ENCODE results near the gene KRTAP10-1. TPM values are rescaled to one million over a fixed set of nuclear protein-coding genes. Genes with fewer than 3 reads are reported as not detected.
A peak's percentile ranks its signal among the peaks of the same experiment; 100 is the strongest.

KRTAP10-1 gene
- total RNA-seq, 1 experiment from 2014 or later, result not detected

GRCh38 chr21:44510109-44510507 lies 29.9 kb downstream of the KRTAP10-1 start:
- peak; percentile 24 for DNase-seq
- intact Hi-C loops (cut with micrococcal nuclease), result loop anchor here (1.0 to 2.0 kb wide), 2 partner anchors 233 to 283 kb away; no protein-coding TSS in a partner anchor
- ChIA-PET POLR2A (ENCODE audit: unreplicated experiment) (interaction anchor here (0.7 kb wide), 1 partner anchor 12 kb away, joined by 4 read pairs; no protein-coding TSS in a partner anchor), CTCF (interaction anchor here (0.9 to 2.6 kb wide), 3 partner anchors 22 to 283 kb away, joined by 4 to 20 read pairs (median 20); no protein-coding TSS in a partner anchor)
- H3K9me2 ChIP-seq (replicated peaks; ENCODE audit: low read length), result no peaks in the 10 kb centered on the region
- no peaks in the 10 kb centered on the region for H3K27me3 ChIP-seq (ENCODE audit: low read length)
- no TSS peak for BruUV-seq (replicated peaks)
- TF ChIP-seq EZH2 (IDR thresholded peaks at IDR 0.05; ENCODE audit: low read length, unreplicated experiment) (no peak), EZH2phosphoT487 (IDR thresholded peaks at IDR 0.05; ENCODE audit: borderline replicate concordance, low read length) (no peak)
- TF ChIP-seq, protein P1, sequence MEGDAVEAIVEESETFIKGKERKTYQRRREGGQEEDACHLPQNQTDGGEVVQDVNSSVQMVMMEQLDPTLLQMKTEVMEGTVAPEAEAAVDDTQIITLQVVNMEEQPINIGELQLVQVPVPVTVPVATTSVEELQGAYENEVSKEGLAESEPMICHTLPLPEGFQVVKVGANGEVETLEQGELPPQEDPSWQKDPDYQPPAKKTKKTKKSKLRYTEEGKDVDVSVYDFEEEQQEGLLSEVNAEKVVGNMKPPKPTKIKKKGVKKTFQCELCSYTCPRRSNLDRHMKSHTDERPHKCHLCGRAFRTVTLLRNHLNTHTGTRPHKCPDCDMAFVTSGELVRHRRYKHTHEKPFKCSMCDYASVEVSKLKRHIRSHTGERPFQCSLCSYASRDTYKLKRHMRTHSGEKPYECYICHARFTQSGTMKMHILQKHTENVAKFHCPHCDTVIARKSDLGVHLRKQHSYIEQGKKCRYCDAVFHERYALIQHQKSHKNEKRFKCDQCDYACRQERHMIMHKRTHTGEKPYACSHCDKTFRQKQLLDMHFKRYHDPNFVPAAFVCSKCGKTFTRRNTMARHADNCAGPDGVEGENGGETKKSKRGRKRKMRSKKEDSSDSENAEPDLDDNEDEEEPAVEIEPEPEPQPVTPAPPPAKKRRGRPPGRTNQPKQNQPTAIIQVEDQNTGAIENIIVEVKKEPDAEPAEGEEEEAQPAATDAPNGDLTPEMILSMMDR (conservative IDR thresholded peaks at IDR 0.05; ENCODE audit: low read depth, low read length), result no peak
- no peaks in the 10 kb centered on the region for H3K79me2 ChIP-seq (ENCODE audit: low read length)
- H3K36me3 ChIP-seq (ENCODE audit: low read depth, low read length), result no peaks in the 10 kb centered on the region
- no peaks in the 10 kb centered on the region for H3F3A ChIP-seq (ENCODE audit: low read length, unreplicated experiment)
- H3K27ac ChIP-seq (ENCODE audit: low read length), result no peak overlapping the region
- peaks cover 11% of the 10 kb centered on the region; the same call in 1 of the 2 replicates for H3K4me1 ChIP-seq (ENCODE audit: insufficient read depth, low read length)
- H3K9ac ChIP-seq (ENCODE audit: low read length), result no peak overlapping the region
- peak overlapping the region; percentile 71 for H3K4me3 ChIP-seq (ENCODE audit: low read length)
- H3K4me2 ChIP-seq (ENCODE audit: low read length), result peak overlapping the region; percentile 89
- no peaks in the 10 kb centered on the region for H3K9me3 ChIP-seq (ENCODE audit: low read length)
- ATAC-seq, result peak; percentile 8
- no peaks in the 10 kb centered on the region for H4K20me1 ChIP-seq (ENCODE audit: low read length)
- peak overlapping the region; percentile 85 for H2AFZ ChIP-seq (ENCODE audit: low read length)

GRCh38 chr21:44509539-44509938 lies 30.5 kb downstream of the KRTAP10-1 start:
- Histone ChIP-seq H3K27ac (ENCODE audit: low read length) (no peak overlapping the region), H3K9ac (ENCODE audit: low read length) (no peak overlapping the region), H3F3A (ENCODE audit: low read length, unreplicated experiment) (no peaks in the 10 kb centered on the region), H3K9me3 (ENCODE audit: low read length) (no peaks in the 10 kb centered on the region), H3K36me3 (ENCODE audit: low read depth, low read length) (no peaks in the 10 kb centered on the region), H4K20me1 (ENCODE audit: low read length) (no peaks in the 10 kb centered on the region), H3K27me3 (ENCODE audit: low read length) (no peaks in the 10 kb centered on the region), H3K4me1 (ENCODE audit: insufficient read depth, low read length) (peaks cover 11% of the 10 kb centered on the region; the same call in 1 of the 2 replicates), H2AFZ (ENCODE audit: low read length) (no peak overlapping the region), H3K79me2 (ENCODE audit: low read length) (no peaks in the 10 kb centered on the region), H3K4me2 (ENCODE audit: low read length) (peak overlapping the region; percentile 89), H3K4me3 (ENCODE audit: low read length) (no peak overlapping the region), H3K9me2 (replicated peaks; ENCODE audit: low read length) (no peaks in the 10 kb centered on the region)
- DNase-seq (peak; percentile 76), ATAC-seq (peak; percentile 81)
- no TSS peak for BruUV-seq (replicated peaks)
- TF ChIP-seq EZH2phosphoT487 (IDR thresholded peaks at IDR 0.05; ENCODE audit: borderline replicate concordance, low read length), result no peak
- TF ChIP-seq, protein P1 (conservative IDR thresholded peaks at IDR 0.05; ENCODE audit: low read depth, low read length), result peak; percentile 65
- TF ChIP-seq EZH2 (IDR thresholded peaks at IDR 0.05; ENCODE audit: low read length, unreplicated experiment), result no peak
- POLR2A ChIA-PET (ENCODE audit: unreplicated experiment), result no interaction called here
- intact Hi-C loops (cut with micrococcal nuclease), result no loop called here
- CTCF ChIA-PET, result interaction anchor here (2.0 to 2.6 kb wide), 2 partner anchors 233 to 284 kb away, joined by 20 read pairs; no protein-coding TSS in a partner anchor

DNA sequence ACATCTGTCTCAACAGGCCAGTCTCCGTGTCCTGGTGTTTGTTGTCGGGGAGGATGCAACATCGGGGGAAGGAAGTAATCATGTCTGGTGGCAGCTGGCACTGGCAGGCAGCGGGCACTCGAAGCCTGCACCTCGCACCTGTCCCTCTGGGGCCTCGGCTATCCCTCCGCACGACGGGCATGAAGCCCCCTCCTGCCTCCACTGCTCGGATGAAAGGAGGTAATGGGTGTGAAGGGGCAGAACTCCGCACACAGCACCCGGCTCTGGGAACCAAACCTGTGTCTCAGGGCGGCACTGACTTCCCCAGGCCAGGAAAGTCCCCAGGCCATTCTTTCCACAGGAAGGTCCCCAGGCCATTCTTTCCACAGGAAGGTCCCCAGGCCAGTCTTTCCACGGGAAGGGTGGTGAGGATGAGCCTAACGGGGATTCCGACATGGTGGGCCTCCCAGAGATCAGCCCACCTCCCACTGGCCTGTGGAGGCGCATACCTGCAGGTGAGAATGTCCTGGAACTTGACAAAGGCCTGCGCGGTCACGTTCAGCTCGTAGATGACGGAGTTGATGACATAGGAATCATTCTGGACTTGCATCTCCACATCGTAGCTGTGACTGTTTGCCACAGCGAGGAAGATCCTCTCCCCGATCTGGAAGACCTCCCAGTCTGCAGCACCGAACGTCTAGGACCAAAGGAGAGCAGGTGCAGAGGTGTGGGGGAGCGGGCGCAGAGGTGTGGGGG lies 31.1 kb downstream of the KRTAP10-1 start:
- TF ChIP-seq, protein P1 (conservative IDR thresholded peaks at IDR 0.05; ENCODE audit: low read depth, low read length), result no peak
- TF ChIP-seq EZH2phosphoT487 (IDR thresholded peaks at IDR 0.05; ENCODE audit: borderline replicate concordance, low read length) (no peak), EZH2 (IDR thresholded peaks at IDR 0.05; ENCODE audit: low read length, unreplicated experiment) (no peak)
- no peaks in the 10 kb centered on the region for H3K79me2 ChIP-seq (ENCODE audit: low read length)
- BruUV-seq (replicated peaks), result TSS peak; percentile 12
- CTCF ChIA-PET, result interaction anchor here (2.6 kb wide), 1 partner anchor 234 kb away, joined by 20 read pairs; no protein-coding TSS in a partner anchor
- no peaks in the 10 kb centered on the region for H3K27me3 ChIP-seq (ENCODE audit: low read length)
- H3K27ac ChIP-seq (ENCODE audit: low read length), result no peak overlapping the region
- no peaks in the 10 kb centered on the region for H3F3A ChIP-seq (ENCODE audit: low read length, unreplicated experiment)
- H3K9me3 ChIP-seq (ENCODE audit: low read length), result no peaks in the 10 kb centered on the region
- no peak for DNase-seq
- no peaks in the 10 kb centered on the region for H3K36me3 ChIP-seq (ENCODE audit: low read depth, low read length)
- H2AFZ ChIP-seq (ENCODE audit: low read length), result no peak overlapping the region
- POLR2A ChIA-PET (ENCODE audit: unreplicated experiment), result no interaction called here
- H3K4me3 ChIP-seq (ENCODE audit: low read length), result no peak overlapping the region
- no peak overlapping the region for H3K9ac ChIP-seq (ENCODE audit: low read length)
- peaks cover 11% of the 10 kb centered on the region; the same call in 1 of the 2 replicates for H3K4me1 ChIP-seq (ENCODE audit: insufficient read depth, low read length)
- ATAC-seq, result no peak
- no peak overlapping the region for H3K4me2 ChIP-seq (ENCODE audit: low read length)
- intact Hi-C loops (cut with micrococcal nuclease), result no loop called here
- no peaks in the 10 kb centered on the region for H4K20me1 ChIP-seq (ENCODE audit: low read length)
- no peaks in the 10 kb centered on the region for H3K9me2 ChIP-seq (replicated peaks; ENCODE audit: low read length)
